LHCN-M2 (cell line): ENCODE data around the gene LIPA. TPM values are rescaled to one million over a fixed set of nuclear protein-coding genes. Genes with fewer than 3 reads are reported as not detected.

Experiments
- DNase-seq: peaks from one replicate; pipeline ENCODE4 v3.0.0-alpha.2; 2012; ENCODE audit warnings: low read depth
- total RNA-seq: library from RNA; depleted of rRNA; stranded (reverse); fragments of >200 nt; gene quantifications from 2 replicates; pipeline ENCODE4 v1.2.3, GENCODE V29; 2014

Gene LIPA
- total RNA-seq, 1 experiment from 2014 or later: 55.6 TPM

GRCh38 chr10:89240519-89240918, 11.1 kb downstream of the LIPA start:
- no peak for DNase-seq

- no peak for DNase-seq
Measured at GRCh38 chr10:89238956-89239644, 12.5 kb downstream of the LIPA start.

- DNase-seq: no peak
Measured at GRCh38 chr10:89237849-89238248, 13.7 kb downstream of the LIPA start.

GRCh38 chr10:89236226-89236797, 15.3 kb downstream of the LIPA start:
- no peak for DNase-seq

- DNase-seq: no peak
Measured at GRCh38 chr10:89235073-89235798, 16.3 kb downstream of the LIPA start.

GRCh38 chr10:89233033-89233432, 18.5 kb downstream of the LIPA start:
- no peak for DNase-seq

- no peak for DNase-seq
Measured at GRCh38 chr10:89228962-89229361, 22.6 kb downstream of the LIPA start.

- DNase-seq: no peak
Measured at GRCh38 chr10:89228146-89228545, 23.4 kb downstream of the LIPA start.

- DNase-seq: no peak
Measured at GRCh38 chr10:89226891-89227290, 24.7 kb downstream of the LIPA start.

- DNase-seq: no peak
Measured at GRCh38 chr10:89224739-89225443, 26.7 kb downstream of the LIPA start.

- DNase-seq: no peak
Measured at GRCh38 chr10:89221919-89222318, 29.7 kb downstream of the LIPA start.

- no peak for DNase-seq
Measured at GRCh38 chr10:89219513-89220218, 31.9 kb downstream of the LIPA start.

- peak; percentile 59 for DNase-seq
Measured at GRCh38 chr10:89217057-89217990, 34.3 kb downstream of the LIPA start.

GRCh38 chr10:89216056-89216455, 35.5 kb downstream of the LIPA start:
- DNase-seq: no peak

GRCh38 chr10:89215511-89215910, 36.1 kb downstream of the LIPA start:
- DNase-seq: no peak

- DNase-seq: no peak
Measured at GRCh38 chr10:89214566-89215165, 36.9 kb downstream of the LIPA start.

- DNase-seq: peak; percentile 41
Measured at GRCh38 chr10:89213191-89213808, 38.3 kb downstream of the LIPA start.

- DNase-seq: peak; percentile 14
Measured at GRCh38 chr10:89210794-89211425, 40.7 kb downstream of the LIPA start.

GRCh38 chr10:89209718-89210117, 41.9 kb downstream of the LIPA start:
- no peak for DNase-seq
